LHCN-M2 (cell line): ENCODE data around the gene STRBP. TPM values are rescaled to one million over a fixed set of nuclear protein-coding genes. Genes with fewer than 3 reads are reported as not detected.

Experiments used
- DNase-seq: peaks from one replicate; pipeline ENCODE4 v3.0.0-alpha.2; 2012; ENCODE audit warnings: low read depth
- total RNA-seq: library from RNA; depleted of rRNA; stranded (reverse); fragments of >200 nt; gene quantifications from 2 replicates; pipeline ENCODE4 v1.2.3, GENCODE V29; 2014

Gene STRBP
- total RNA-seq, 1 experiment from 2014 or later, result 2.8 TPM

- DNase-seq, result peak; percentile 36
These were observed 137.1 kb downstream of the STRBP start for GRCh38 chr9:123131258-123131657.

GRCh38 chr9:123129423-123129822, 139.0 kb downstream of the STRBP start:
- DNase-seq, result no peak

GRCh38 chr9:123128591-123128990, 139.8 kb downstream of the STRBP start:
- no peak for DNase-seq

- DNase-seq, result no peak
These were observed 140.8 kb downstream of the STRBP start for GRCh38 chr9:123127512-123128075.

GRCh38 chr9:123121457-123121856, 146.9 kb downstream of the STRBP start:
- no peak for DNase-seq

- no peak for DNase-seq
These were observed 147.4 kb downstream of the STRBP start for GRCh38 chr9:123120953-123121352.

GRCh38 chr9:123120131-123120530, 148.3 kb downstream of the STRBP start:
- DNase-seq, result no peak

GRCh38 chr9:123119566-123119965, 148.8 kb downstream of the STRBP start:
- DNase-seq, result no peak

GRCh38 chr9:123116036-123116435, 152.3 kb downstream of the STRBP start:
- DNase-seq, result no peak

GRCh38 chr9:123115146-123115913, 153.1 kb downstream of the STRBP start:
- DNase-seq, result no peak

- no peak for DNase-seq
These were observed 155.2 kb downstream of the STRBP start for GRCh38 chr9:123113185-123113584.

GRCh38 chr9:123112015-123112975, 156.1 kb downstream of the STRBP start:
- no peak for DNase-seq

GRCh38 chr9:123111427-123112014, 156.9 kb downstream of the STRBP start:
- no peak for DNase-seq

- DNase-seq, result no peak
These were observed 158.7 kb downstream of the STRBP start for GRCh38 chr9:123109540-123110279.

GRCh38 chr9:123108976-123109375, 159.4 kb downstream of the STRBP start:
- DNase-seq, result peak; percentile 30

GRCh38 chr9:123107639-123108285, 160.6 kb downstream of the STRBP start:
- no peak for DNase-seq

GRCh38 chr9:123105490-123105889, 162.9 kb downstream of the STRBP start:
- DNase-seq, result no peak

GRCh38 chr9:123104807-123105206, 163.6 kb downstream of the STRBP start:
- DNase-seq, result no peak

GRCh38 chr9:123102375-123103113, 165.8 kb downstream of the STRBP start:
- no peak for DNase-seq

- no peak for DNase-seq
These were observed 168.8 kb downstream of the STRBP start for GRCh38 chr9:123099548-123099947.
